ENCODE data around the gene CCDC181.
A peak's percentile ranks its signal among the peaks of the same experiment; 100 is the strongest.

CCDC181 gene

DNA sequence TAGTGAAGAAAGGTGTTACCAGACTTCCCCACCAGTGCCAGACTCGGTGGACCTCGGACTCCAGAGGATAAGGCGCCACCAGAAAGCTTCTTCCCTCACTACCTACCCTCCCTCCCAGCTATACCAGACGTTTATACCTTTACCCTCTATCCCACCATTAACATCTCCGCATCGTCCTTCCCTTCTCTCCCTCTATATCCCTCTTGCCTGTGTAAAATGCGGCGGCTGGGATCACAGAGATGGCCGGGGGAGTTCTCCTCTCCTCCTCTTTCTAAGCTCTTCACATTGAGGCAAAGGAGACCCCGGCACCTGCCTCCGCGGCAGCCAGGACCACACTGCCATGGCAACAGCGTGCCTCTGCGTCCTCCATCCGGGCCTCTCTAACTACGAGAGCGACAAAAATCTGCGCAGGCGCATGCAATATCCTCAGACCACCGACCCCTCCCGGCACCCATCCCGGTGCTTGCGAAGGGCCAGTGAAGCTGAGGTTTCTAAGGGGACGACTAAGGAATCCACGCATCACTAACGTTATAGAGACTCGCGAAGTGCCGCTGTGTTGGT lies at the start of gene CCDC181:
Gene CCDC181, minus strand, starts transcription at position 394 of the 561 bp plus-strand sequence. CDS start 2,547 bp downstream, outside the sequence.
- in situ Hi-C loops (cut with MboI; ENCODE audit: low pct_unique_long_range_greater_than_20kb, low sequenced_read_pairs, unreplicated experiment) = no loop called here

GRCh38 chr1:169475806-169476387 lies 48.6 kb upstream of the CCDC181 start:
- in situ Hi-C loops (cut with MboI; ENCODE audit: low pct_unique_long_range_greater_than_20kb, low sequenced_read_pairs, unreplicated experiment) = no loop called here
- TF ChIP-seq, protein P1, sequence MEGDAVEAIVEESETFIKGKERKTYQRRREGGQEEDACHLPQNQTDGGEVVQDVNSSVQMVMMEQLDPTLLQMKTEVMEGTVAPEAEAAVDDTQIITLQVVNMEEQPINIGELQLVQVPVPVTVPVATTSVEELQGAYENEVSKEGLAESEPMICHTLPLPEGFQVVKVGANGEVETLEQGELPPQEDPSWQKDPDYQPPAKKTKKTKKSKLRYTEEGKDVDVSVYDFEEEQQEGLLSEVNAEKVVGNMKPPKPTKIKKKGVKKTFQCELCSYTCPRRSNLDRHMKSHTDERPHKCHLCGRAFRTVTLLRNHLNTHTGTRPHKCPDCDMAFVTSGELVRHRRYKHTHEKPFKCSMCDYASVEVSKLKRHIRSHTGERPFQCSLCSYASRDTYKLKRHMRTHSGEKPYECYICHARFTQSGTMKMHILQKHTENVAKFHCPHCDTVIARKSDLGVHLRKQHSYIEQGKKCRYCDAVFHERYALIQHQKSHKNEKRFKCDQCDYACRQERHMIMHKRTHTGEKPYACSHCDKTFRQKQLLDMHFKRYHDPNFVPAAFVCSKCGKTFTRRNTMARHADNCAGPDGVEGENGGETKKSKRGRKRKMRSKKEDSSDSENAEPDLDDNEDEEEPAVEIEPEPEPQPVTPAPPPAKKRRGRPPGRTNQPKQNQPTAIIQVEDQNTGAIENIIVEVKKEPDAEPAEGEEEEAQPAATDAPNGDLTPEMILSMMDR (IDR thresholded peaks at IDR 0.05; ENCODE audit: extremely low read depth, insufficient read depth, missing control alignments) = no peak

More for the DNA sequence above, at the start of gene CCDC181:
- DNase-seq (ENCODE audit: low spot score) = peak; percentile 10
- TF ChIP-seq, protein P1 (IDR thresholded peaks at IDR 0.05; ENCODE audit: extremely low read depth, insufficient read depth, missing control alignments) = no peak

GRCh38 chr1:169474302-169474995 lies 47.2 kb upstream of the CCDC181 start:
- TF ChIP-seq, protein P1 (IDR thresholded peaks at IDR 0.05; ENCODE audit: extremely low read depth, insufficient read depth, missing control alignments) = no peak
- in situ Hi-C loops (cut with MboI; ENCODE audit: low pct_unique_long_range_greater_than_20kb, low sequenced_read_pairs, unreplicated experiment) = no loop called here
- DNase-seq (ENCODE audit: low spot score) = no peak

More at GRCh38 chr1:169475806-169476387, 48.6 kb upstream of the CCDC181 start:
- DNase-seq (ENCODE audit: low spot score) = no peak

DNA sequence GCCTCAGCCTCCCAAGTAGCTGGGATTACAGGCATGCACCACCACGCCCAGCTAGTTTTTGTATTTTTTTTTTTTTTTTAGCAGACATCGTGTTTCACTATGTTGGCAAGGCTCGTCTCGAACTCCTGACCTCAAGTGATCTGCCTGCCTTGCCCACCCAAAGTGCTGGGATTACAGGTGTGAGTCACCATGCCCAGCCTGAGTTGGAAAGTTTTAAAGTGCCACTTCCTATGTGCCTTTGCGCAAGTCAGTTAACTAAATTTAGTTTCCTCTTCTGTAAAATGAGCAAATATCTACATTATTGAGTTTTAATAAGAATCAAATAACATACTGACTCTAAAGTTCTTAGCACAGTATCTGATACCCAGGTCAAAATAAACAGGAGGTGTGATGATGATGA lies 46.1 kb upstream of the CCDC181 start:
- in situ Hi-C loops (cut with MboI; ENCODE audit: low pct_unique_long_range_greater_than_20kb, low sequenced_read_pairs, unreplicated experiment) = no loop called here

DNA sequence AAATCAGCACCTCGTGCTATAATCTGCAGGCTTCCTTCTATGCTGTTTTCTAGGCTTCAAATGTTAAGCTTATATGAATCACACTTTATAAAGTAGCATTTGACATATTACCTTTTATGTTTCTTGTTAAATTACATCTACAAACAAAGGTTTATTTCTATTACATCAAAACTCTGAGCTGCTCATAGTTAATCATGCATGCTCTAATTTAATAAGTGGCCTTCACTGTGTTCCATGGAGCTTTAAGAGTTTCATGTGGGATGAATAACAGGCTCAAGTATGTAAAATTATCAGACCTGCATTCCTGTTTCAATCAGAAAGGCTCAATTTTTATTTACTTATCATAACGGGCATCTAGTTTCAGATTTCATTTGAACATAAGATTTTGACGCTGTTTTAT lies 45.5 kb upstream of the CCDC181 start:
- no peak for DNase-seq (ENCODE audit: low spot score)
- in situ Hi-C loops (cut with MboI; ENCODE audit: low pct_unique_long_range_greater_than_20kb, low sequenced_read_pairs, unreplicated experiment) = no loop called here
- TF ChIP-seq, protein P1 (IDR thresholded peaks at IDR 0.05; ENCODE audit: extremely low read depth, insufficient read depth, missing control alignments) = no peak

More for the DNA sequence above, 46.1 kb upstream of the CCDC181 start:
- TF ChIP-seq, protein P1 (IDR thresholded peaks at IDR 0.05; ENCODE audit: extremely low read depth, insufficient read depth, missing control alignments) = no peak
- DNase-seq (ENCODE audit: low spot score) = no peak

- DNase-seq (ENCODE audit: low spot score) = no peak
- TF ChIP-seq, protein P1 (IDR thresholded peaks at IDR 0.05; ENCODE audit: extremely low read depth, insufficient read depth, missing control alignments) = no peak
- in situ Hi-C loops (cut with MboI; ENCODE audit: low pct_unique_long_range_greater_than_20kb, low sequenced_read_pairs, unreplicated experiment) = loop anchor here (10.0 kb wide), 1 partner anchor 76 kb away; no protein-coding TSS in a partner anchor
Measured at GRCh38 chr1:169468982-169469381, 41.7 kb upstream of the CCDC181 start.

Measured in GM13977 (cell line).